GM18517 (cell line): ENCODE results near the gene PLA2G7.
"Not testable (repeated sequence)": the region's sequence is repeated elsewhere in the genome, so short reads cannot be mapped to it uniquely, and the experiment has no call there.

Source experiments
- ATAC-seq: cut with Tn5 transposase; IDR thresholded peaks from one replicate; pipeline ENCODE4 v1.9.1; 2021; ENCODE audit warnings: mild to moderate bottlenecking, moderate library complexity; ENCODE audit not compliant: unreplicated experiment

Gene PLA2G7

DNA sequence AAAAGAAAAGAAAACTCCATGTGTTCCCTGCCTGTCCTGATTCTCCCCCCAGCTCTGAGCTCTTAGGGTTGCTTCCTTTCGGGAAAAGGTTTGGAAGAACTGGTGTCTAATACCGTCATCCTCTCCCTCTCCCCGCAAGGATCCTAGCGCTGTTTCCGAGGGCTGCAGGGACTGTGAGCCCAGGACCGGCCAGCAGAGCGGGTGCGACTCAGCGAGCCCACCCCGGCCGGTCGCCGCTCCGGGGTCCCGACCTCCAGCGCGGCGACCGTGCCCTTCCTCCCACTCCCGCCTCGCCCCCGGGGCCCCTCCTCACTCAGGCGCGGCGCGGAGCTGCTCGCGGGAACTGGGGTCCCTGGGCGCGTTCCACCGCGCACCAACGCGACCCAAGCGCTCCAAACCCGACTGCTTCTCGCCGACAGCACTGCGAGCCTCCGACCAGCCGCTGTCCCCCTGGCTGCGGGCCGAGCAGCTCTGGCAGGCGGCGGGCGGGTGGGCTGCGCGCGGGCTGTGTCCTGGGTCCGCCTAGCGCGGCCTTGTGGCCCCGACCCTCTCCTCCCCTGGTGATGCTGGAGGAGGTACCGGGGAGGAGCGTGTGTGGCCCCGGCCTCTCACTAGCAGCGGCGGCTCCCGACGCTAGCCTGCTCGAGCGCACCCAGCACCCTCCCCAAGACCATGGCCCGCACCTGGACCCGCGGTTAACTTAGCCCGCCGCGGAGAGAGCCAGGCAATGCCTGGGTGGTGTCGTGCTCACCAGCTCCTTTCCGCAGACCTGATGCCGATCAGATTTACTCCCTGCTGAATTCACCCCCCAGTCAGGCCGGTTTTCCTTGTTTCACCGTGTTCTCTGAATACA, at the start of gene PLA2G7:
TSS of gene PLA2G7 (minus strand) at position 509 of the 853 bp plus-strand sequence. CDS start 12,484 bp downstream, outside the sequence.
- no peak for ATAC-seq

- ATAC-seq: no peak
Observed at GRCh38 chr6:46784535-46784934, 49.4 kb upstream of the PLA2G7 start.

- ATAC-seq: no peak
Observed at GRCh38 chr6:46781478-46782378, 46.6 kb upstream of the PLA2G7 start.

DNA sequence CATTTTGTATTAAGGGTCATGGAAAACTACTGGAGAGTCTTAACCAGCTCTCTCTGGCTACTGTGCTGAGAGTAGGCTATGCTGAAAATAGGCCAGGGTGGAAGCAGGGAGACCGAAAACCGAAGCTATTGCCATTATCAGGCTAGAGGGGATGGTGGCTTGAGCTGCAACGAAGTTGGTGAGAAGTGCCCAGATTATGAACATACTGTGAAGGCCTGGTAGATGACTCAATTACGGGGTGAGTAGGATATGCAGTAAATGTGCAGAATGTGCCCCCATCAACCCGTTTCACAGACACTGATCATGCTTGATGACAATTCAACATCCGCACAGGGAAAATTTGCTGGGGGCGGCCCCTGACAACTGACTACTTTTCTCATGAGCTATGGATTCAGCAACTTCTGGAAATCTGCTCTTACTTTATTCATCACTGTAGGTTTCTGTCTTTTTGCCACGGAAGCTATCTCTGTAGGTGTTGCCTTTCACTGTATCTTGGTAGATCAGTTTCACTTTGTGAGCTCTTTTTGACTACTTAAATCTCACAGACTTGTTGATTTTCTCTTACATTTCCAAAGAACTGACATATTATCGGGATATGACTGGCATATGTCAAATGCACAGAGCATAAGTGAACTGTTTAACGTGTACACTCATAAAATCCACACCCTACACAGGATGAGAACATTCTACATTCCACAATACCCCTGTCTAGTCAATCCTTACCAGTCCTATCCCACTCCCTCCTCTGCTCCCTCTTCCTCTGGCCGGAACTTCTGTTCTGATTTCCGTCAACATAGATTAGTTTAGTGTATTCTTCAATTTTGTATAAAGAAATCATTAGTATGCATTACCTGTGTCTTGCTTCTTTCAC, 42.5 kb upstream of the PLA2G7 start:
- ATAC-seq: no peak

DNA sequence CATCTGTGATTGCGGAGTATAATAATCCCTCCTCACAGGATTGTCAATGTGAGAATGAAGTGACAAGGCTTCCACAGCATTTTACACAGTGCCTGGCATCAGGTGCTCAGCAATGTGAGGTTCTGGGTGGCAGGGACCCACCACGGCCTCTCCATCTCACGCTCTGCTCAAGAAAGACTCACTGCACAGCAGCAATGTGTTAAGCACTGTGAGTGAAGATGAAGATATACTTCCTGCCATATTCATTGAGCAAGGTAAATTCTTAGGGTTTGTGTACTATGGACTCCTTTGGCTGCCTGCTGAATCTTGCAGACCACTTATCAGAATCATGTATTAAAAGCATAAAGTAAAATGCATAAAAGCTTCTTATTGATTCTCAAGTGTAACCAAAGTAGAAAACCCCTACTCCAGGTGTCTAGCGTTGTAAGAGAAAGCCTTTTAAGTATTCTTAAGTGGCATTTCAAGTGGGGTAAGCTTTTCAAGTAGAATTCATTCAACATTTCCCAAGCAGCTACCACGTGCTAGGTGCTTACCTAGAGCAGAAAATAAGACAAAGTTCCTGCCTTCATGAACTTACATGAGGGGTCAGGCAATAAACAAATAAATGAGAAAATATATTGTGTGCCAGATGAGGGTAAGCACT, 41.0 kb upstream of the PLA2G7 start:
- no peak for ATAC-seq

DNA sequence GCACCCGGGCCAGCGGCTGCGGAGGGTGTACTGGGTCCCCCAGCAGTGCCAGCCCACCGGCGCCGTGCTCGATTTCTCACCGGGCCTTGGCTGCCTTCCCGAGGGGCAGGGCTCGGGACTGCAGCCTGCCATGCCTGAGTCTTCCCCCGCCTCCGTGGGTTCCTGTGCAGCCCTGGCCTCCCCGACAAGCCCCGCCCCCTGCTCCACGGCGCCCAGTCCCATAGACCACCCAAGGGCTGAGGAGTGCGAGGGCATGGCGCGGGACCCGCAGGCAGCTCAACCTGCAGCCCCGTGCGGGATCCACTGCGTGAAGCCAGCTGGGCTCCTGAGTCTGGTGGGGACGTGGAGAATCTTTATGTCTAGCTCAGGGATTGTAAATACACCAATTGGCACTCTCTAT, 39.6 kb upstream of the PLA2G7 start:
- not testable (repeated sequence) for ATAC-seq

DNA sequence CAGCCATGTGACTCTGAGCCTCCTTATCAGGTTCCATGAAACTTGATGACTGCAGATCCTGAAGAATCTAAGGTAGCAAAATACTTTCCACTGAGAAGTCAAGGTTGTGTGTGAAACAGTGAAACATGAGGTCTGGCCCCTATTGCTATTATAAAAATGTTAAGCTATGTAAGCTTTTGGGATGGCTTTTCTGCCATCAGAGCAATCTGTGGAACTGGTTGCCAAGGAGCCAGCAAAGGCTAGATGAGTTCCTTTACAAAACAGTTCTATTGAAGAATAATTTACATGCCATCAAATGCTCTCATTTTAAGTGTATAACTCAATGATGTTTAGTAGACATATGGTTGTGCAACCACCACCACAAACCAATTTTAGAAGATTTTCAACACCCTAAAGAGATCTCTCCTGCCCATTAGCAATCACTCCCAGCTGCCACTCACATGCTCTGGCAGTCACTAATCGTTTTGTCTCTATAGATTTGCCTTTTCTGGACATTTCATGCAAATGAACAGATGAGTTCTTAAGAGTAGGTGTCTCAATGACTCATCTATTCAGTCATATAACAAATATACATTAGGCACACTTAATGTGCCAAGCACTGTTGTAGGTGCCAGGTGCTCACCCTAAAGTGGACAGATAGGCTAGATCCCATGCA, 38.2 kb upstream of the PLA2G7 start:
- no peak for ATAC-seq

- no peak for ATAC-seq
Observed at GRCh38 chr6:46772762-46773161, 37.6 kb upstream of the PLA2G7 start.

- no peak for ATAC-seq
Observed at GRCh38 chr6:46772016-46772415, 36.8 kb upstream of the PLA2G7 start.

GRCh38 chr6:46764961-46765360, 29.8 kb upstream of the PLA2G7 start:
- ATAC-seq: no peak

DNA sequence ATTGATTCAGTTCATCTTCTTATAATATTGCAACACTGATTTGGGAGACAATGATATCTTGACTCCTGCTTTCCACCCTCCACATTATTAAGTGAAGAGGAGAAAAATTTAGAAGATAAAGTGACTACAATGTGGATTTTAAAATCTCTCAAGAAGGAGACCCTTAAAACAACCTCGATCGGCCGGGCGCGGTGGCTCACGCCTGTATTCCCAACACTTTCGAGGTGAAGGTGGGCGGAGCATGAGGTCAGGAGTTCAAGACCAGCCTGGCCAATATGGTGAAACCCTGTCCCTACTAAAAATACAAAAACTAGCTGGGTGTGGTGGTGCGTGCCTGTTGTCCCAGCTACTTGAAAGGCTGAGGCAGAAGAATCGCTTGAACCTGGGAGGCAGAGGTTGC, 29.1 kb upstream of the PLA2G7 start:
- ATAC-seq: not testable (repeated sequence)

GRCh38 chr6:46763466-46763865, 28.3 kb upstream of the PLA2G7 start:
- ATAC-seq: no peak

GRCh38 chr6:46760925-46761324, 25.8 kb upstream of the PLA2G7 start:
- no peak for ATAC-seq

GRCh38 chr6:46758960-46759753, 24.0 kb upstream of the PLA2G7 start:
- ATAC-seq: no peak

DNA sequence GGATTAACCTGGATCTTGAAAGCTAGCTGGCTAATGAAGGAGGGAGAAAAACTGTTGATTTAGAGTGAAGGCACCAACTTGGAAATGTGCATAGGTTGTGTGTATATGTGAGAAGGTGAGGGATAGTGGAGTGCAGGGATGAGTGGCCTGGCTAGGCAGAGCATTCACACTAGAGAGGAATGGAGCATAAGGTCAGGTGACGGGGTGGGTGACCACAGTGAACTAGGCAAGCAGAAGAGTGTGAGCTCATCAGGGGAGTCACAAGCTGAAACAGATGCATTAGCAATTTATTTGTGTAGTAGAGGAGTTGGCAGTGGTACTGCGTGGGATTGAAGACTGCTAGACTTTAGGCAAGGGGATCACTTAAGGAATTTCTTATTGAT, 22.0 kb upstream of the PLA2G7 start:
- no peak for ATAC-seq

GRCh38 chr6:46756469-46757213, 21.5 kb upstream of the PLA2G7 start:
- ATAC-seq: no peak

DNA sequence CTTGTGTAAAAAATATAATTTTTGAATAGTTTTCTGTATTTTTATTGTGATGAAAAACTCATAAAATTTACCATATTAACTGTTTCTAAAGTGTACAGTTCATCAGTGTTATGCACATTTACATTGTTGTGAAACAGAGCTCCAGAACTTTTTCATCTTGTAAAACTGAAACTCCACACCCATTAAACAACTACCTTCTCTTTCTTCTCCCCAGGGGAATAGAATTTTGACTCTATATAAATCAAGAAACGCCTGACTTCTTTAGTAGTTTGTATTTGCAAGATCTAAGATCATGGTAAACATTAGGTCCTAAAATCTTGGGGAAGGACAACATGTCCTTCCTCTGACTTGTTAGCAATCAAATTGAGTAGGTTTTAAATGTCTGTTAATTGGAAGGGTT, 20.7 kb upstream of the PLA2G7 start:
- no peak for ATAC-seq

- ATAC-seq: no peak
Observed at GRCh38 chr6:46751658-46752057, 16.5 kb upstream of the PLA2G7 start.
